ENCODE measurements around the gene PPRC1.

The PPRC1 gene

GRCh38 chr10:102096449-102096848 lies 36.4 kb upstream of the PPRC1 start:
- H3K27ac ChIP-seq (ENCODE audit: poor library complexity, severe bottlenecking), result no peak overlapping the region
- H3K36me3 ChIP-seq (ENCODE audit: low read depth), result no peaks in the 10 kb centered on the region
- H3K4me1 ChIP-seq (ENCODE audit: insufficient read depth, poor library complexity, severe bottlenecking), result no peaks in the 10 kb centered on the region
- H3K9me3 ChIP-seq (ENCODE audit: severe bottlenecking), result no peaks in the 10 kb centered on the region
- no peak for TF ChIP-seq CTCF (IDR thresholded peaks at IDR 0.05; ENCODE audit: poor library complexity, severe bottlenecking)
- no peaks in the 10 kb centered on the region for H3K27me3 ChIP-seq (ENCODE audit: insufficient read depth, poor library complexity, severe bottlenecking)
- DNase-seq (ENCODE audit: low spot score) (no peak), ATAC-seq (ENCODE audit: low read depth) (no peak)
- H3K4me3 ChIP-seq (ENCODE audit: severe bottlenecking), result no peak overlapping the region

- H3K4me1 ChIP-seq (ENCODE audit: insufficient read depth, poor library complexity, severe bottlenecking), result no peaks in the 10 kb centered on the region
- ATAC-seq (ENCODE audit: low read depth), result peak; percentile 60; the same call in 2 of the 3 replicates
- no peaks in the 10 kb centered on the region for H3K27me3 ChIP-seq (ENCODE audit: insufficient read depth, poor library complexity, severe bottlenecking)
- no peaks in the 10 kb centered on the region for H3K36me3 ChIP-seq (ENCODE audit: low read depth)
- no peak overlapping the region for H3K4me3 ChIP-seq (ENCODE audit: severe bottlenecking)
- H3K27ac ChIP-seq (ENCODE audit: poor library complexity, severe bottlenecking), result no peak overlapping the region
- no peak for DNase-seq (ENCODE audit: low spot score)
- peak; percentile 29 for TF ChIP-seq CTCF (IDR thresholded peaks at IDR 0.05; ENCODE audit: poor library complexity, severe bottlenecking)
- H3K9me3 ChIP-seq (ENCODE audit: severe bottlenecking), result no peaks in the 10 kb centered on the region
These were observed 31.7 kb upstream of the PPRC1 start for GRCh38 chr10:102101152-102101551.

- TF ChIP-seq CTCF (IDR thresholded peaks at IDR 0.05; ENCODE audit: poor library complexity, severe bottlenecking), result no peak
- no peak; the same call in none of the 3 replicates for ATAC-seq (ENCODE audit: low read depth)
- Histone ChIP-seq H3K36me3 (ENCODE audit: low read depth) (no peaks in the 10 kb centered on the region), H3K4me3 (ENCODE audit: severe bottlenecking) (no peak overlapping the region), H3K9me3 (ENCODE audit: severe bottlenecking) (no peaks in the 10 kb centered on the region), H3K27ac (ENCODE audit: poor library complexity, severe bottlenecking) (no peak overlapping the region), H3K27me3 (ENCODE audit: insufficient read depth, poor library complexity, severe bottlenecking) (no peaks in the 10 kb centered on the region), H3K4me1 (ENCODE audit: insufficient read depth, poor library complexity, severe bottlenecking) (no peaks in the 10 kb centered on the region)
- no peak for DNase-seq (ENCODE audit: low spot score)
These were observed 30.4 kb upstream of the PPRC1 start for GRCh38 chr10:102102421-102102820.

- H3K4me1 ChIP-seq (ENCODE audit: insufficient read depth, poor library complexity, severe bottlenecking), result no peaks in the 10 kb centered on the region
- H3K27ac ChIP-seq (ENCODE audit: poor library complexity, severe bottlenecking), result no peak overlapping the region
- TF ChIP-seq CTCF (IDR thresholded peaks at IDR 0.05; ENCODE audit: poor library complexity, severe bottlenecking), result no peak
- ATAC-seq (ENCODE audit: low read depth) (no peak), DNase-seq (ENCODE audit: low spot score) (no peak)
- H3K4me3 ChIP-seq (ENCODE audit: severe bottlenecking), result no peak overlapping the region
- no peaks in the 10 kb centered on the region for H3K9me3 ChIP-seq (ENCODE audit: severe bottlenecking)
- H3K36me3 ChIP-seq (ENCODE audit: low read depth), result peaks cover 38% of the 10 kb centered on the region
- no peaks in the 10 kb centered on the region for H3K27me3 ChIP-seq (ENCODE audit: insufficient read depth, poor library complexity, severe bottlenecking)
These were observed 25.8 kb upstream of the PPRC1 start for GRCh38 chr10:102106998-102107397.

- peaks cover 5% of the 10 kb centered on the region for H3K4me1 ChIP-seq (ENCODE audit: insufficient read depth, poor library complexity, severe bottlenecking)
- H3K9me3 ChIP-seq (ENCODE audit: severe bottlenecking), result no peaks in the 10 kb centered on the region
- no peak for DNase-seq (ENCODE audit: low spot score)
- TF ChIP-seq CTCF (IDR thresholded peaks at IDR 0.05; ENCODE audit: poor library complexity, severe bottlenecking), result no peak
- no peak for ATAC-seq (ENCODE audit: low read depth)
- H3K4me3 ChIP-seq (ENCODE audit: severe bottlenecking), result no peak overlapping the region
- H3K36me3 ChIP-seq (ENCODE audit: low read depth), result peaks cover 39% of the 10 kb centered on the region
- H3K27me3 ChIP-seq (ENCODE audit: insufficient read depth, poor library complexity, severe bottlenecking), result no peaks in the 10 kb centered on the region
- H3K27ac ChIP-seq (ENCODE audit: poor library complexity, severe bottlenecking), result no peak overlapping the region
These were observed 23.4 kb upstream of the PPRC1 start for GRCh38 chr10:102109166-102110116.

Measured in RWPE2 (cell line).